ENCODE measurements around the gene EPHB6. TPM values are rescaled to one million over a fixed set of nuclear protein-coding genes. Genes with fewer than 3 reads are reported as not detected.

Gene EPHB6
- total and polyA plus RNA-seq, 10 of the 15 experiments (the other 5 are each of a cell fraction or from before 2014, with no cell fraction given), result 0.06 to 1.3 (median 0.37) TPM; not detected in 2

DNA sequence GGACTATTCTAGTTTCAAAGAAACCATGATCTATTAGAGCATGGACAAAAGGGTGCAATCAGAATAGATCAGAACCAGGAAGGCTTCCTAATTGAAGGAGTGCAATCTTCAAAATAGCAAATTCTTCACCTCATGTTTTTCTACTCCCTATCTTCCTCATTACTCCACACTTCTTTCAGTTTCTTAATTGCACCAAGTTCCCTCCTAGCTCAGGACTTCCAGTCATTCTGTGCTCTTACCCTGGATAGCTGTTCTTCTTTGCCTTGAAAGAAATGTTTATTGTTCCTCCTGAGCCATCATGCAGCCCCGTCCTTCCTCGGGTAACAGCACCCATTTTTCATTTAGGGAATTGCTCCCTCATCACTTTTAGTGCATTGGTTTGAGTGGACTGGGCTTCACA is 55.6 kb downstream of the EPHB6 start:
- no peak for FAIRE-seq
- H3K27ac ChIP-seq (ENCODE audit: control insufficient read depth, insufficient read depth), result no peak overlapping the region
- no peak overlapping the region for H2AFZ ChIP-seq (ENCODE audit: control insufficient read depth, low read depth, low read length)
- no peak overlapping the region for H3K4me3 ChIP-seq
- H3K36me3 ChIP-seq (ENCODE audit: control insufficient read depth in 2 of 2, insufficient read depth in 2 of 2, low read length in 1 of 2), result no peaks in the 10 kb centered on the region
- no peak for ATAC-seq
- no peak overlapping the region for H3K4me2 ChIP-seq (ENCODE audit: control insufficient read depth, insufficient read depth)
- TF ChIP-seq GATAD2B (conservative IDR thresholded peaks at IDR 0.05; ENCODE audit: low read depth), result no peak
- no peak for TF ChIP-seq SRF (IDR thresholded peaks at IDR 0.05; ENCODE audit: low read depth in 2 of 2, low read length in 2 of 2)
- BruUV-seq (replicated peaks), result no TSS peak
- no peaks in the 10 kb centered on the region for H4K20me1 ChIP-seq (ENCODE audit: control insufficient read depth, insufficient read depth)
- 15% methylated on average over 2 of the region's 2 CpGs for WGBS (ENCODE audit: insufficient coverage, insufficient replicate concordance, low lambda C conversion rate, missing lambda C conversion rate)
- in situ Hi-C loops (cut with MboI), result no loop called here
- ChIA-PET POLR2A (no interaction called here), RAD21 (ENCODE audit: unreplicated experiment) (no interaction called here), CTCF (interaction anchor here (0.8 to 1.7 kb wide), 8 partner anchors 10 to 304 kb away, joined by 3 to 6 read pairs (median 4); no protein-coding TSS in a partner anchor), SMC1A (ENCODE audit: uncharacterized antibody, unreplicated experiment) (interaction anchor here (0.8 to 1.2 kb wide), 4 partner anchors 59 to 309 kb away, joined by 3 to 4 read pairs (median 3); no protein-coding TSS in a partner anchor)
- no peak overlapping the region for H3K9ac ChIP-seq (ENCODE audit: control insufficient read depth, insufficient read depth, low read length)
- peaks cover 0 to 2% of the 10 kb centered on the region in 2 experiments; a peak in 2 of 4 replicates for H3K27me3 ChIP-seq (replicated peaks in 1 of 2; ENCODE audit: control insufficient read depth in 2 of 2, insufficient read depth in 2 of 2, low read length in 1 of 2)
- no peaks in the 10 kb centered on the region for H3K79me2 ChIP-seq (ENCODE audit: control insufficient read depth, insufficient read depth, low read length)
- H3K4me1 ChIP-seq (ENCODE audit: control insufficient read depth, insufficient read depth, low read length), result no peaks in the 10 kb centered on the region
- H3K9me3 ChIP-seq (replicated peaks; ENCODE audit: control insufficient read depth, insufficient read depth, low read length), result no peaks in the 10 kb centered on the region
- intact Hi-C loops (cut with micrococcal nuclease; ENCODE audit: unreplicated experiment), result no loop called here
- no peak for DNase-seq (ENCODE audit: low read depth, low spot score)

DNA sequence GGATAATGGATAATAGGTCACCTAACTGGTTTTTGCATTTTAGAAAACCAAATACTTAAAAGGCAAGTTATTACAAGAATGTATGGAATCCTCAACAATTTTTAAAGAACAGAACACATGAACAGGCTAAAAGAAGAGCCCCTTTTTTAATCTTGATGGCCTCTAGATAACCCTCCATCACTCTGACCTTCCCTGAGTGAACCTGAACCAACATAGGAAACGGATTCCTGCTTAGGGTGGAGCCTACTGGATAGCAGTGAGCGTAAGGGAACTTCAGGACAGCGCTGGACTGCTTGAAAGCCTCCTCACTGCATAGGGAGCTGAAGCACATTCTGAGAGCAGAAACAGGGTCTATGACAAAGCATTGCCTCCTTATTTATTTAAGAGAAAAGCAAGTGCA is 58.2 kb downstream of the EPHB6 start:
- Histone ChIP-seq H3K27ac (ENCODE audit: control insufficient read depth, insufficient read depth) (no peak overlapping the region), H3K4me3 (no peak overlapping the region), H3K79me2 (ENCODE audit: control insufficient read depth, insufficient read depth, low read length) (no peaks in the 10 kb centered on the region), H3K27me3 (replicated peaks in 1 of 2; ENCODE audit: control insufficient read depth in 2 of 2, insufficient read depth in 2 of 2, low read length in 1 of 2) (peaks cover 0 to 3% of the 10 kb centered on the region in 2 experiments; a peak in 3 of 4 replicates), H3K36me3 (ENCODE audit: control insufficient read depth in 2 of 2, insufficient read depth in 2 of 2, low read length in 1 of 2) (no peaks in the 10 kb centered on the region), H3K4me1 (ENCODE audit: control insufficient read depth, insufficient read depth, low read length) (no peaks in the 10 kb centered on the region), H4K20me1 (ENCODE audit: control insufficient read depth, insufficient read depth) (no peaks in the 10 kb centered on the region), H3K4me2 (ENCODE audit: control insufficient read depth, insufficient read depth) (no peak overlapping the region), H2AFZ (ENCODE audit: control insufficient read depth, low read depth, low read length) (no peak overlapping the region), H3K9ac (ENCODE audit: control insufficient read depth, insufficient read depth, low read length) (no peak overlapping the region), H3K9me3 (replicated peaks; ENCODE audit: control insufficient read depth, insufficient read depth, low read length) (no peaks in the 10 kb centered on the region)
- SMC1A ChIA-PET (ENCODE audit: uncharacterized antibody, unreplicated experiment), result no interaction called here
- POLR2A ChIA-PET, result no interaction called here
- FAIRE-seq (no peak), DNase-seq (ENCODE audit: low read depth, low spot score) (no peak), ATAC-seq (no peak)
- no peak for TF ChIP-seq ESRRA (IDR thresholded peaks at IDR 0.05; ENCODE audit: low read length)
- no TSS peak for BruUV-seq (replicated peaks)
- intact Hi-C loops (cut with micrococcal nuclease; ENCODE audit: unreplicated experiment) (no loop called here), in situ Hi-C loops (cut with MboI) (no loop called here)
- RAD21 ChIA-PET (ENCODE audit: unreplicated experiment), result no interaction called here
- WGBS (ENCODE audit: insufficient coverage, insufficient replicate concordance, low lambda C conversion rate, missing lambda C conversion rate), result 33% methylated on average over 3 of the region's 3 CpGs
- CTCF ChIA-PET, result no interaction called here
